SHP77 (cell line): ENCODE data around the gene GSK3A.
A peak's percentile ranks its signal among the peaks of the same experiment; 100 is the strongest.

Source experiments
- DNase-seq, 2 experiments: peaks; one replicate each; lab custom pipeline; 2025; lab: John Stamatoyannopoulos, UW

The GSK3A gene

GRCh38 chr19:42242512-42243409 lies at the start of gene GSK3A:
Gene GSK3A (minus strand): TSS chr19:42242602. CDS start chr19:42242465, 137 bp downstream.
- DNase-seq, result peak; percentile 100

GRCh38 chr19:42291435-42291810 lies 49.0 kb upstream of the GSK3A start:
- DNase-seq, result no peak

- peak; percentile 24 to 27 for DNase-seq
Observed at GRCh38 chr19:42290523-42291434, 48.4 kb upstream of the GSK3A start.

GRCh38 chr19:42290136-42290522 lies 47.7 kb upstream of the GSK3A start:
- no peak for DNase-seq

- no peak for DNase-seq
Observed at GRCh38 chr19:42289556-42290041, 47.2 kb upstream of the GSK3A start.

GRCh38 chr19:42288881-42289555 lies 46.6 kb upstream of the GSK3A start:
- DNase-seq, result no peak

- DNase-seq, result no peak
Observed at GRCh38 chr19:42288387-42288786, 46.0 kb upstream of the GSK3A start.

GRCh38 chr19:42287827-42288107 lies 45.4 kb upstream of the GSK3A start:
- DNase-seq, result no peak

- DNase-seq, result no peak
Observed at GRCh38 chr19:42287017-42287826, 44.8 kb upstream of the GSK3A start.

- DNase-seq, result no peak
Observed at GRCh38 chr19:42286349-42287016, 44.1 kb upstream of the GSK3A start.

GRCh38 chr19:42285988-42286348 lies 43.6 kb upstream of the GSK3A start:
- no peak for DNase-seq

GRCh38 chr19:42285541-42285941 lies 43.1 kb upstream of the GSK3A start:
- no peak for DNase-seq

GRCh38 chr19:42284591-42285341 lies 42.4 kb upstream of the GSK3A start:
- no peak for DNase-seq

GRCh38 chr19:42284066-42284501 lies 41.7 kb upstream of the GSK3A start:
- peak; percentile 64 to 72 for DNase-seq

- DNase-seq, result peak; percentile 82 to 92
Observed at GRCh38 chr19:42283188-42284065, 41.0 kb upstream of the GSK3A start.

- DNase-seq, result no peak
Observed at GRCh38 chr19:42282819-42283187, 40.4 kb upstream of the GSK3A start.

GRCh38 chr19:42281827-42282762 lies 39.7 kb upstream of the GSK3A start:
- no peak for DNase-seq
